ENCODE results near the gene SMARCD3.

DNA sequence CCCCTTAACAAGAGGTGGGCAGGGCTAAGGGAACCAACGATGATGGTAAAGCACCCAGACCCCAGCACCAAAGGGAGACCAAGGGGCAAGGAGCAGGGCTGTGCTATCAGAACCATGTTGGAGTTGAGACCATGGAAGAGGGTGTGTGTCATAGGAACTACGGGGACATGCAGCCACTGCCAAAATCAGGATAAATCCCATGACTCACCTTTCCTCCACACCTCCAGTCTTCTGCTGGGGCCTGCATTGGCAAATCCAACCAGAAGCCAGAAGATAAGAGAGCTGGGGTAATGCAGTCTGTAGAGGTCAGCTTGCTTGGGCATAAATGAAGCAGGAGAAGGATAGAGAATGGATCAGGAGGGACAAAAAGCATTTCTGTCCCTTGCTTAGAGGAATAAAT is 42.7 kb upstream of the SMARCD3 start:
- TF ChIP-seq, protein P1, sequence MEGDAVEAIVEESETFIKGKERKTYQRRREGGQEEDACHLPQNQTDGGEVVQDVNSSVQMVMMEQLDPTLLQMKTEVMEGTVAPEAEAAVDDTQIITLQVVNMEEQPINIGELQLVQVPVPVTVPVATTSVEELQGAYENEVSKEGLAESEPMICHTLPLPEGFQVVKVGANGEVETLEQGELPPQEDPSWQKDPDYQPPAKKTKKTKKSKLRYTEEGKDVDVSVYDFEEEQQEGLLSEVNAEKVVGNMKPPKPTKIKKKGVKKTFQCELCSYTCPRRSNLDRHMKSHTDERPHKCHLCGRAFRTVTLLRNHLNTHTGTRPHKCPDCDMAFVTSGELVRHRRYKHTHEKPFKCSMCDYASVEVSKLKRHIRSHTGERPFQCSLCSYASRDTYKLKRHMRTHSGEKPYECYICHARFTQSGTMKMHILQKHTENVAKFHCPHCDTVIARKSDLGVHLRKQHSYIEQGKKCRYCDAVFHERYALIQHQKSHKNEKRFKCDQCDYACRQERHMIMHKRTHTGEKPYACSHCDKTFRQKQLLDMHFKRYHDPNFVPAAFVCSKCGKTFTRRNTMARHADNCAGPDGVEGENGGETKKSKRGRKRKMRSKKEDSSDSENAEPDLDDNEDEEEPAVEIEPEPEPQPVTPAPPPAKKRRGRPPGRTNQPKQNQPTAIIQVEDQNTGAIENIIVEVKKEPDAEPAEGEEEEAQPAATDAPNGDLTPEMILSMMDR (IDR thresholded peaks at IDR 0.05; ENCODE audit: insufficient read depth, low read length), result no peak
- no peak for TF ChIP-seq GABPA (IDR thresholded peaks at IDR 0.05; ENCODE audit: low read depth)
- TF ChIP-seq, protein P2, sequence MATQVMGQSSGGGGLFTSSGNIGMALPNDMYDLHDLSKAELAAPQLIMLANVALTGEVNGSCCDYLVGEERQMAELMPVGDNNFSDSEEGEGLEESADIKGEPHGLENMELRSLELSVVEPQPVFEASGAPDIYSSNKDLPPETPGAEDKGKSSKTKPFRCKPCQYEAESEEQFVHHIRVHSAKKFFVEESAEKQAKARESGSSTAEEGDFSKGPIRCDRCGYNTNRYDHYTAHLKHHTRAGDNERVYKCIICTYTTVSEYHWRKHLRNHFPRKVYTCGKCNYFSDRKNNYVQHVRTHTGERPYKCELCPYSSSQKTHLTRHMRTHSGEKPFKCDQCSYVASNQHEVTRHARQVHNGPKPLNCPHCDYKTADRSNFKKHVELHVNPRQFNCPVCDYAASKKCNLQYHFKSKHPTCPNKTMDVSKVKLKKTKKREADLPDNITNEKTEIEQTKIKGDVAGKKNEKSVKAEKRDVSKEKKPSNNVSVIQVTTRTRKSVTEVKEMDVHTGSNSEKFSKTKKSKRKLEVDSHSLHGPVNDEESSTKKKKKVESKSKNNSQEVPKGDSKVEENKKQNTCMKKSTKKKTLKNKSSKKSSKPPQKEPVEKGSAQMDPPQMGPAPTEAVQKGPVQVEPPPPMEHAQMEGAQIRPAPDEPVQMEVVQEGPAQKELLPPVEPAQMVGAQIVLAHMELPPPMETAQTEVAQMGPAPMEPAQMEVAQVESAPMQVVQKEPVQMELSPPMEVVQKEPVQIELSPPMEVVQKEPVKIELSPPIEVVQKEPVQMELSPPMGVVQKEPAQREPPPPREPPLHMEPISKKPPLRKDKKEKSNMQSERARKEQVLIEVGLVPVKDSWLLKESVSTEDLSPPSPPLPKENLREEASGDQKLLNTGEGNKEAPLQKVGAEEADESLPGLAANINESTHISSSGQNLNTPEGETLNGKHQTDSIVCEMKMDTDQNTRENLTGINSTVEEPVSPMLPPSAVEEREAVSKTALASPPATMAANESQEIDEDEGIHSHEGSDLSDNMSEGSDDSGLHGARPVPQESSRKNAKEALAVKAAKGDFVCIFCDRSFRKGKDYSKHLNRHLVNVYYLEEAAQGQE (IDR thresholded peaks at IDR 0.05; ENCODE audit: insufficient replicate concordance, low read depth), result no peak
